HG03045 (cell line): Measurements from ENCODE around the gene AKAP13.
A peak's percentile ranks its signal among the peaks of the same experiment; 100 is the strongest.

Experiments used
- ATAC-seq: cut with Tn5 transposase; IDR thresholded peaks from one replicate; pipeline ENCODE4 v1.9.1; 2021; ENCODE audit warnings: mild to moderate bottlenecking, moderate library complexity; ENCODE audit not compliant: unreplicated experiment

Gene AKAP13

DNA sequence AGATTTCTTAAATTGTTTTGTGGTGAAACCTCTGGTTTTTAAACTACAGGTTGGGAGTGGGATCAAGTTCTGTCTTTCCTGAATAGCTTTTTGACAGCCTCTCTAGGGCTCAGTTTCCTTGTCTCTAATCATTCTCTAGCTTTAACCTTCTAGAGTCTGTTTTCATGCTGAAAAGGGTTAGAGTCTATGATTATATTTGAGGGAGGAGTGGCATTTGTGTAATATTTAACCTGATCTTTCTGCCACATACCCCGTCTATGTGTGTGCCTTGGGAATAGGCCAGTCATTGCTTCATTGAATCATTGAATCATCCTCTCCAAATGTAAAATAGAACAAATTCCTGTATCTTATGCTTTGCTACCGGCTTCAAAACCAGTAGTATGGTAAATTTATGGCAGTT lies 209.4 kb downstream of the AKAP13 start:
- ATAC-seq: no peak

DNA sequence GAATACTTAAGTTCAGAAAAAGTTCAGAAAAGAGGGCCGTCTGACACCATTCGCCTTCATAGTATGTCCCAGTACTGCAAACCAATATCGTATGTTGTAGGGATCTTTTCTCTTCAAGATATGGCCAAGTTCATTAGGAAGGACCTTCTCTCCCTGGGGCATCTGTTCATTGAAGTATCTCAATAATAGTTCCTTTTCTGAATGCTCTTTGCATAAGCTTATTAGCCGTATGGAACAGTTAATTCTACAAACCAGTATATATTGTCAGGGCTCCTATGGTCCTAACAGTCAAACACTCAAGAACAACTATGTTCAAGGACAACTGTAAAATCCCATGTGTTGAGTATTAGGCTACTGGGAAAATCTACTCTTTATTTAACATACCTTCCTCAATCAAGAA lies 211.2 kb downstream of the AKAP13 start:
- ATAC-seq: no peak

DNA sequence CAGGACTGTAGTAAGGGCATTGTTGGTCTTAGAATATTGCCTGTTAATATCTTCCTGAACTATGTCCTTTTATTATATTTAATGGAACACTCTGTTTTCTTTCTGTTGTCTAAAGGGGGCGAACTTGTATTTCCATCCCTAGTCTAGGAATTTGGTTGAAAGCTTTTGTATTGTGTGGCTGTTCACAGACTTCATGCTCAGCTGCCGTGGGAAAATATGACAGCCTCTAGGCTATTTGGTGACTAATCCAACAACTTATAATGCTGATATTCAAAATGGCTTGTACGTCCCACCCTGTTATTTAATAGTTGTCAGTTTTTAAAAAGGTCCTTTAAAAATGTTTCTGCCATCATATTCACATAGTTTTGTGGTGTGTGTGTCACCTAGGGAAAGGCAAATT lies 211.7 kb downstream of the AKAP13 start:
- no peak for ATAC-seq

DNA sequence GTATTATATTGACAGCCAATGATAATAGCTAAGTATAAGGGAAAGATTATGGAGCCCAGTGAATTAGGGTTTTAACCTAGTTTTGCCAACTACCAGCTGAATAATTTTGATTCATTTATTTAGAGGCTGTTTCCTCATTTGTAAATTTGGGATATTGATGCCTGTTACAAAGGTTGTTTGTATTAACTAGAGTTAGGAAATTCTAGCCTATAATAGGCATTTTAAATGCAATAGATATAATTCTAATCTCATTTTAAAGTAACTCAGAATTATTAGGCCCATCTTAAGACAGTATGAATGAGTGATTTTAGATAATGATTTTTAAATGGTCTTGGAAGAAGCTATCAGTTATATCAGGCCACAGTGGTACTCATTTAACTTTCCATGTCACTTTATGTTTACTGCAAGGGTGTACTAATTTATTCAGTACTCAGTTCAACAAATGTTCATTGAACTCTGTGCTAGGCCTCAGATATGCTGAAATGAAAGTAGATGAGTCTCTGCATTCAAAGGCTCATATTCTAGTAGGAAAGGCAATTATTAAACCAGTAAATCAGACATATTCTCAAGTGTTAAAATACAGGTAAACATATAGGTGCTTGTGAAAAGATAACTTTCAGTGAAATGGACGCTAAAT lies 213.5 kb downstream of the AKAP13 start:
- ATAC-seq: no peak

DNA sequence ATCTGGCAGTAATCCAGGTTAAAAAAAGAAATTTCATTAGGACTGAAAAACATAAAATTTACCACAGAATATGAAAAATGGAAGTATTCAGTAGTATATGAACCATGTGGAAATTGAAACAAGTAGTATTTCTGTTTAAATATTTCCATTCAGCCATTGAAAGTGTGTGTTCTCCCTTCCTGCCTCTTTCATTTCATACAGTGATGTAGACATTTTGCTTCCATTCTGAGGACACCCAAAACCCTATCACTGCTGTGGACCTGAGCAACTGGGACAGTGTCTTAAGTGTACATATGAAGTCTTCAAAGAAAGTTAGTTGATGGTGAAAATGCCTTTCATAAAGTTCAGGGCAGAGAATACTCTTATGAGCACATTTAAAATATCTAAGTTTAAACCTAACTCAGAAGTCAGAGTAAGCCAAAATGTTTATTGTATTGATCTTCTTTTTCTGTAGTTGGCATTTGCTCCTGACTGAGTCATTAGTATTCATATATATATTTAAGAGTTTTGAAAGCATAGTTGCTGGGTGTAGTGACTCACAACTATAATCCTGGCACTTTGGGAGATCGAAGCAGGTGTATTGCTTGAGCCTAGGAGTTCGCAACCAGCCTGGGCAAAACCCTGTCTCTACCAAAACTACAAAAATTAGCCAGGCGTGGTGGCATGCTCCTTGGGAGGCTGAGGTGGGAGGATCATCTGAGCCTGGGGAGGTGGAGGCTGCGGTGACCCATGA lies 215.6 kb downstream of the AKAP13 start:
- ATAC-seq: no peak

DNA sequence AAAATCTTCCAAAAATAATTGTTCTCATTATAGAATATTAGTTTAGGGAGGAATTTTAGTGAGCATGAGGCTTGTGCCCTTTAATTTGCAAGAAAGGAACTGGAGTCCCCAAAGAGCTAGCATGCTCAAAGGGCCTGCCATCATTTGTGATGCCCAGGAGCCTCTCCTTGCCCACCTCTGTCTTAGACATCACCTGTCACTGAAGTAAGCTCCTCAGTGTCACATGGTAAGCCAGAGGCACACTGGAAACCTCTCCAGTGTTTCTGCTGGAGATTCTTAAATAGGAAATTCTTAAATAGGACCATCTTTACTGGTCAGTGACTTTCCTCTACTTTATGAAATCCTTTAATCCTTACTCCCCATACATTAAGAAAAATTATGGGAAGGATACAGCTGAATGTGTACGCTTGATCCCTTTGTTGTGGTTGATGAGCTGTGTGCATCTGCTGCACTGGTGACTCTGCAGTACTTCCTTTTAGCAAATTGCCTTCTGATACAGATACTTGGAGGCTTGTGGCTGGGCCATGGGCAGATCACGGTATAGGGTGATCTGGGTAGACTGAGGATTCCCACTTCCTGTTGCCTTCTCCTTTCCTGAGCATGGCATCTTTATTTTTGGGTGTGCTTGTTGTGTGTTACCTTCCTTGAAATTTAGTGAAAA lies 216.9 kb downstream of the AKAP13 start:
- no peak for ATAC-seq

DNA sequence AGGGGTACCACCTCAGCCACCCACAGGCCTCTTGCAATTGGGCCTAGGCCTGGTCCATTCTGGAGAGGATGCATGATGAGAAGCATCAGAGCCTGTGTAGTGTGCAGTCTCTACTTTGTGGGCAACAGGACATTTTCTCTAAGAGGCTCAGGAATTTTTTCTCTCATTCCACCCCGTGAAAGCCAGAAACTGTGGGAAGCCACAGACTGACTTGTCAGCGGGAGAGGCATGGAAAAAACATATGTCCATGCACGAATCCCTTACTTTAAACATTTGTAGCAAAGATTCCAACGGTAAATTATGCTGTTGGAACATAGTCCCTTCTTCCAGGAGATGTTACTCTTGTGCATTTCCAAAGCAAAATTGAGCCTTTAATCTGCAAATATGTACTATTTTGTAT lies 217.8 kb downstream of the AKAP13 start:
- ATAC-seq: no peak

DNA sequence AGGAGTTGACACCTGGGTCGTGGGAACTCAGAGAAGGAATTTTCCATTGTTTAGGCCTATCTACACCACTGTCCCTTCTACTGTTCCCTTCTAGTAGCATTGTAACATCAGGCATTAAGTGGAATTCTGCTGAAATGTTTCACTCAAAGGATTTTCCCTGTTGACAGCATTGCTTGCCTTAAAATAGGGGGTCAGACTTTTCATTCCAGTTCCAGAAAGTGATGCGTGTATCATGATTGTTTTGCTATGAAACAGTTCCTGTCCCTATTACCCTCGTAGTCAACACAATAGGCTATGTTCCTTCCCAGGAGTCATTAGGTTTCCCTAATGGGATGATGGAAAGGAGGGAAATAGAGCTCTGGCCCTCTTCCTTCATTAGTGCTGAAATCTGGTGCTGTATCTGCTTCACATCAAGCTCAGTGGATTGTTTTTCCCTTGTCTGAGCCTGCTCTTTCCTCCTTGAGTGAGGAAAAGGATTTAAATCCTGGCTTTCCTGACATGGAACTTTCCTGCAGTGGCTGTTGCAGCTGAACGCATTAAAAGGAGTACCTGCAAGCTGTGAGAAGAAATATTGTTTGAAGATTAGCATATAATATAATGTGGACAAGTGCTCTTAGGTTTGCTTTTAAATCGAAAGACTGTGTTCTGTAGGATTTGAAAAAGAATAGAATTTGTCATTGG lies 218.5 kb downstream of the AKAP13 start:
- ATAC-seq: no peak

DNA sequence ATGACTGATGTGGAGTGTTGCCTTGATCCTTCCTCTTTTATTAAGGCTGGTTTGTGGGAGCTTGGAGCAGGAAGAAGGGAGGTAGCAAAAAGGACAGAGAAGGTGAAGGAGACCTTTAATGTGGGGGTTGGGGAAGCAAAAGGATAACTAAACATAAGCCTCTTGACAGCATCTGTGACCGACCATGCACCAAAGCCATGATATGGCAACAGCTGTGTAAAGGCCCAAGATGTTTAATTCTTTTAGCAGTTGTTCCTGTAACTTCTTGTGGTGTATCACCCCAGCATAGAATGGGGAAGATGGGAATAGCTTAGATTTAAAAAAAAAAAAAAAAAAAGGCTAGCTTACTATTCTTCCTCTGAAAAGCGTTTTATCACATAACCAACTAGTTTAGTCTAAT lies 219.6 kb downstream of the AKAP13 start:
- no peak for ATAC-seq

DNA sequence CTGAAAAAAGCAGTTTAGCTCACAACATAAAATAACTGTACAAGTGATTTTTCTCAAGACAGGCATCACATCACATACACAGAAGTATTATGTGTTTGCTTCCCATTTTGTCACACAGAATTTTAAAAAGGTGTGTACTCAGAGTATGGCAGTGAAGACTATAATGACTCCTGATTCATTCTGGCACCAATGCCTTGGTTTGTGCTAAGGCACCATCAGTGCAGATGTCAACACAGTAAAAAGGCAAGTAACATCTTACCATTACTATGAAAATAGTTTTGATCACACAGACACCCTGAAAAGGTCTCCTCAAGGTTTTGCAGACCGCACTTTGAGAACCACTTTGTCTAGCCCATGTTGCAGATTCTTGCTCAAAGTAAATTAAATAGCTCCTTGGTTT lies 222.8 kb downstream of the AKAP13 start:
- ATAC-seq: no peak

DNA sequence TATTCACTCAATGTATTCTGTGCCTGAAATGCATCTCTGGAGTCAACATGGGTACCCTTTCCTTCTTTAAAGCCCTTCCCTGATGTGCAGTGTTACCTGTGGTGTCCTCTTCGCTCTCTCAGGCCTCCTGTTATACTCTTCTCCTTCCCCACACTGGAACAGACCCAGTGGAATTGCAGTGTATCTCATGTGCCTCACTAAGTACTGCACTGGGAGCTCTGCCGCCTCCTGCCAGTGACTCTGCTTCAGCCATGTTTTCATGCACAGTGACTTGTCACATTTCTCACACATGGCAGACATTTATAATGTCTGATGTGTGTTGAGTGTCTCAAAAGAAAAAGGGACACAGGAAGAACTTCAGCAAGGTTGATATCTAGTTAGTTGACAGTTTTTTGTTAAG lies 223.3 kb downstream of the AKAP13 start:
- ATAC-seq: no peak

DNA sequence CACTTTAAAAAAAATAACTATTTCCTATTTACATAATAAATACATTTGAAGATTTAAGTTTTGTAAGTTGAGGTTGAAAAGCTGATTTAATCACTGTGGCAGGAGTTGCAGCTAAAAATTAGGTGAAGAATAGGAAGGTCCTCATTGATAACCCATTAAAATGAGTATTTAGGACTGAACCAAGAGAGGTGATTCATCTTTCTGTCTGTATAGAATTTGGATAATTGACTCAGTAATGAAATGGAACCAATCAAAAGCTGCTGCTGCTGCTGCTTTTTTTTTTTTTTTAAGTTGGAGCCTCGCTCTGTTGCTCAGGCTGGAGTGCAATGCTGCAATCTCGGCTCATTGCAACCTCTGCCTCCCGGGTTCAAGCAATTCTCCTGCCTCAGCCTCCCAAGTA lies 223.8 kb downstream of the AKAP13 start:
- no peak for ATAC-seq

DNA sequence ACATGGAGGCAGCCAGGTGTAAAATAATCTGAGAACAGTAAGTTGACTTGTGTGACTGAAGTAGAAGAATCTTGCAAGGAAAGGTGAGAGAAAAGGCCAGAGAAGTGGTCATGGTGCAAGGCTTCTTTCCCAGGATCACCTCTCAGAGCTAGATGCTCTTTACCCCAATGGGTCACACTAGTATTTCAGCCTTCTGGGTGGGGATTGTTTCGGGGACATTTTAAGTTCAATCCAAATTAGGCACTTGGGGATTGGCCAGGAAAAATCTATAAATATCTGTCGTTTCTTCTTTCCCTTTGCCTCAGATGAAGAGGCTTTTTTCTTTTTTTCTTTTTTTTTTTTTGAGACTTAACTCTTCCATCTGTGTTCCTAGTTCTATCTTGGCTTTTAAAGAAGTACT lies 226.3 kb downstream of the AKAP13 start:
- no peak for ATAC-seq

DNA sequence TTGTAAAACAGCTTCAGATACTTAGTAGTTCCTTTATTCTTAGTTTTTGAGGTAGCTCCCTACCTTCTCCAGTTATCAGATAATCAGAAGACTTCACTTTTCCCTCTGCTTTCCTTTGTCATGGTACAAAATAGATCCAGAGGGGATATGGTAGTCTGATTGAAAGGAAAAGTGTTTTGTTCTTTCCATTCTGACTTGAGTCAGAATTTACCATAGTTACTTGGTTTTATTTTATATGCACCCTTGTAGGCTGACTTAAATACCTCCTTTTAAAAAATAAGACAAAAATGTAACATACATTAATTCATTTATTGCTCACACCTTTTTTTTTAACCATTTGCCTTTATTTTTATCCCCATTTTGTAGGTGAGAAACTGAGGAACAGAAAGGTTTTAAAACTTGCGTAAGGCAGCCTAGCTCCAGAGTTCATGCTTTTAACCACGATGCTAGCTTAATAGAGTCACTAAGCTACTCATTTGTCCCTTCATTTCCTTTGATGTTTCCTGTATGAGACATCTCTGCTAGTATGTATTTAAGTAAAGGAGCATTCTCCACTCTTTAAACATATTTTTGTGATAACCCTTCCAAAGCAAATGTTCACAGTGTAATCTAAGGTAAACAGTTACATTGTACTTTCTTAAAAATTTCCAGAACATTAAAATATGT lies 226.9 kb downstream of the AKAP13 start:
- no peak for ATAC-seq

DNA sequence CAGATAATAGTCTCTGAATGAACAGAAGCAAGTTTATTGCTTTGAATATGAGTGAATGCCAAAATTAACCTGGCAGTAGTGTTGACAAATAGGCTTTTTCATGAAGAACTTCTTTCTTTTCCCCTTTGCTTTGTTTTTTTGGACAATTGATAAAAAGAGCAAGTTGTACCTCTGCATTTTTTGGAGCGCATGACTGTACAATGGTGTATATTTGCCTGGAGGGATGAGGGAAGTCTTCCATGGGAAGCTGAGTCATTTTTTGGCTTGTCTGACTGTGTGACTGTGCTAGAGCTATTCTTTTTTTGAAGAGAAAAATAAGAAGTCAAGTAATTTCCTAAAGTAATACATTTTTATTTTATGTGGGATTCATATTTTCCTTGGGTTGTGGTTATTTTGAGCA lies 227.4 kb downstream of the AKAP13 start:
- no peak for ATAC-seq

DNA sequence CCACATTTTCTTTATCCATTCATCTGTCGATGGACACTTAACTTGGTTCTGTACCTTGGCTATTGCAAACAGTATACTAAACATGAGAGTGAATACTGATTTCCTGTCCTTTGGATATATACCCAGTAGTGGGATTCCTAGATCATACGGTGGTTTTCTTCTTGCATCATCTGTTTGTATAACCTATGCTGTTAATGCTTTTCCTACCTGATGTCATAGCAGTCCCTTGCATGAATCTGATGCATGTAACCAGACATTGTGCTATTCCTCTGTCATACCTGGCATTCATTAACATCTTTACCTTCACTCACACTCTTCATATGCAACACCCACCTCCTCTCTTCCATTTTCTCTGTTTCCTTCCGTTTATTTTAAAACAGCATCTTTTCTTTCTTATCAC lies 229.1 kb downstream of the AKAP13 start:
- no peak for ATAC-seq

DNA sequence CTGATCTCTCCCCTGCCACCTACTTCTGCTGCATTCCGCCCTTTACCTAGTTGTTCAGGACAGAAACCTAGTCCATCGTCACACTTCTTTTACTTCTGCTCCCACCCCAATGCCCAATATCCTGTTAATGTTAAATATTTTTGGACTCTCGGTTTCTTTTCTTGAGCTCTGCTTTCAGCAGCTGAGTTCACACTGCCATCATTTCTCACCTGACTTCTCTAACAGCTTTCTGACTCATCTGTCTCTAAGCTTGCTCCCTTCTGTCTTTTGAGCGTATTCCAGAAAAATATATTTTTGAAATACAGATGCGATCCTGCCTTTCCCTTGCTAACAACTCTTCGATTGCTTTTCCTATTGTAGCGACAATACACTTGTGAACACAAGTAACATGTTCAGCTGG lies 231.0 kb downstream of the AKAP13 start:
- no peak for ATAC-seq

DNA sequence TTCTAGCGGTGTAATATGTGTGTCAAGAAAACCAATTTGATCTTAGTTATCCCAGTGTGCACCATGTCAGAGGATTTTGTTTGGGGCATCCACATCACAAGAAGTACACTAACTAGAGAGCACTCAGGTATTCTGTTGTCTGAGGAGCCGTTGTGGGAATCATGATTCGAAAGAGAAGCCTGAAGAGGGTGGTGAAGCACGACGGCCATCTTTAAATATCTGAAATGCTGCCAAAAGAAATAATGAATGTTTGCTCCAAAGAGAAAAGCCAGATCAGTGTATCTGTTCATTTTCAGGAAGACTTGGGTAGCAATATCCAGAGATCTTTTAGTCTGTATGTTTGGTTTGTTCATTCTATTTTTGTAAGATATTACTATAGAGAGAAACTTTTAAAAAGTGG lies 233.7 kb downstream of the AKAP13 start:
- no peak for ATAC-seq

DNA sequence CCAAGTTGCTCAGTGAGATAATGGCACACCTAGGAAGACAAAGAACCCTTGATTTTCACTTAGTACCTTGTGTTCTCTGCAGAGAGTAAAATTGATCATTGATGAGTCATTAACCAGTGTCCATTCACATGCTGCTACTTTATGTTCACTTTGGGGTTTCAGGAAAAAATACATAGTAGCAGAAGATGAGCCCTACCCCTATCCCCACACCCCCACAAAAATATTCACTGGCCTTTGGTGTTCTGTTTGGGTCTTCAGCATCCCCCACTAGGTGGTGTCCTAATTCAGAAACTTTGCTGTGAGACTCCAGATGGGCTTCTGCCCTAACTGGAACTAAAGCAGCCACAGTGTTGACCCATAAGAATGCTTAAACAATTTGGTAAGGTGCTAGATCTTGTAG lies 235.5 kb downstream of the AKAP13 start:
- ATAC-seq: peak; percentile 62

DNA sequence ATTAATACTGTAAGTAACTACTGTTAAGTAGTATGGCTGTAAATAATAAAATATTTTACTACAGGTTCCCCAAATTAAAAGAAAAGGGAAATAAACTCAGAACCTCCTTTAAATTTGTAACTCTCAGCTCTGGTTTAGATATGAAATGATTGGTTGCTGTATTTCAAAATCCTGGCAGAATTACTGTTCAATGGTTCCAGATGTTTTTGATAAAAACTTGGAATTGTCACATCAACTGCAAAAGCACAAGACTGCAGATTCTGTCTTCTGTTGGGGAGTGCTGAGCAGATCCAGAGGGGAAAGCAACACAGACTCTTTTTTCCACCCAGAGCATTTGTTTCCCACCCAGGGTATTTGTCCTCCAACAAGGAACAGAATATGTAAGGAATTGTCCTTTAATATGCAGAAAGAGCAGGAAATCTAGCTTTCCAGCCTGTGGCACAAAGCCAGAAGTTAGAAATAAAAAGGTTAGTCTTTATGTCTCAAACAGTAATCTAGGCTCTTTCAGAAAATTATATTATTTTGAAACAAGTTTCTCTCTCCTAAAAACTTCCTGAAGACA lies 236.2 kb downstream of the AKAP13 start:
- ATAC-seq: no peak

DNA sequence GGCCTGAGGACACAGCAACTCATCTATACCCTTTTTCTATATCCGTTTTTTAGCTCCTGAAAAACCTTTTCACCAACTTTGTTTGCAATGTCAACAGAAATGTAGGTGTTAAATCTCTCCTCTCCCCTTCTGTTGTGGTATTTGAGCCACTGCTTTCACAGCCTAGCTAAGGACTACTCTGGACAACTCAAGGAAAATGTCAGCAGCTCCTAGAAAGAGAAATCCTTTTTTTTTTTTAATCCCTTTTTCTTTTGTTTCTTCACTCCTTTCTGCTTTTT lies 237.8 kb downstream of the AKAP13 start:
- ATAC-seq: no peak
